NCI-H2196 treated with DMSO at 0.1 percent for 48 hours (cell line): Measurements from ENCODE around the gene ZNF417.
"Not testable (repeated sequence)": the region's sequence is repeated elsewhere in the genome, so short reads cannot be mapped to it uniquely, and the experiment has no call there.

Experiments
- DNase-seq: peaks from one replicate; lab custom pipeline; 2025; ENCODE audit not compliant: unreplicated experiment; lab: John Stamatoyannopoulos, UW

ZNF417 gene

DNA sequence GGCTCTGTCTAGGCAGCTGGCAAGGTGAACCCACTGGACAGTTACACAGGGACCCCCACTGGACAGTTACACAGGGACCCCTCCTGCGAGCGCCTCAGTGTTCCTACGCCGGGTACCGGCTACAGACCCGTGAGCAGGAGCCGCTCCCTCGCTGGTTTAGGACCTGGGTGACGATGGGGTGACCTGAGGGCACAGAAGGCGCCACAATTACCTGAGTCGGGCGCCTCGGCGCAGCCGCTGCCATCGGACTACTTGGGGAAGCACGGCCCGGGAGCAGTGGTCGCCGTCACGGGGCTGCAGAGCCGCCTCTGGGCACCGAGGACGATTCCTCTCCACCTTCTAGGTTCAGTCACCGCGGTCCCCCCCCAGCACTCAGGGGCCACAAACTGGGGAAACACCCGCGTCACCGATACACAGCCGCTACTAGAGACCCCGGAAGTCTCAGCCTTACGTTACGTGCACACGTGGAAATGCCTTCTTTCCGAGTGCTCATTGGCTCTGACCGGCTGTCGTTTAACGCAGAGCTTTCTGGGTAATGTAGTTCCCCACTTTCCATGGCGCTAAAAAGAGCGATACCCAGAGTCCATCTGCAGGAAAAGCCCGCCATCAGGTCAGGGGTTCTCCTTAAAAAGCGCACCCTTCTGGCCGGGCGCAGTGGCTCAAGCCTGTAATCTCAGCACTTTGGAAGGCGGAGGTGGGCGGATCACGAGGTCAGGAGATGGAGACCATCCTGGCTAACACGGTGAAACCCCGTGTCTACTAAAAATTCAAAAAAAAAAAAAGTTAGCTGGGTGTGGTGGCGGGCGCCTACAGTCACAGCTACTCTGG is at the start of gene ZNF417:
ZNF417 (minus strand) TSS at position 425 of the 828 bp plus-strand sequence; CDS start at position 244, 181 bp downstream.
- DNase-seq, result peak; percentile 85

DNA sequence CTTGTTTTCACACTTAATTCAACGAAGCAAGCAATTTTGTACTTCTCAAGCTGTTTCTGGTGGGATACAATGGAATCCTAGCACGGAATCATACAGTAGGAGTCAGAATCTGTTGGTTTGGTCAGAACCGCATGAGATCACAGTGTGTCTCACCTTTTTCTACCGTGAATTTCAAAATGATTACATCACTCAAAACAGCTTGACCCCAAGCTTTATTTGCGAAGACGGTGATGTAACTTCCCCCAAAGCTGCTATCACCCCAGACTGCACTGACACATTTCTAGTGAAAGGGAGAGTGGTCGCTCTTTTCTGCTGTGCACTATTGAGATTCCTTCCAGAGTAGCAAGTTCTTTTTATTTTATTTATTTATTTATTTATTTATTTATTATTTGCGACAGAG is 48.4 kb upstream of the ZNF417 start:
- DNase-seq, result no peak

DNA sequence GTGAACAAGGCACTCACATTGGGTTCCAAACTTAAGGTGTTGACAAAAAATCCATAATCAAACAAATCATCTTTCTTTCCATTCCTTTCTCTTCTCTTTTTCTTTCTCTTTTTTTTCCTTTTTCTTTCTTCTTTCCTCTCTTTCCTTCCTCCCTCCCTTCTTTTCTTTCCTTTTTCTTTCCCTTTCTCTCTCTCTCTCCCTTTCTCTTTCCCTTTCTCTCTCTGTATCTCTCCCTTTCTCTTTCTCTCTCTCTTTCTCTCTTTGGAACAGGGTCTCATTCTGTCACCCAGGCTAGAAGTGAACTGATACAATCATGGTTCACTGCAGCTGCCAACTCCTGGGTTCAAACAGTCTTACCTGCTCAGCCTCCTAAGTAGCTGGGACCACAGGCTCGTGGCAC is 45.4 kb upstream of the ZNF417 start:
- DNase-seq, result no peak

DNA sequence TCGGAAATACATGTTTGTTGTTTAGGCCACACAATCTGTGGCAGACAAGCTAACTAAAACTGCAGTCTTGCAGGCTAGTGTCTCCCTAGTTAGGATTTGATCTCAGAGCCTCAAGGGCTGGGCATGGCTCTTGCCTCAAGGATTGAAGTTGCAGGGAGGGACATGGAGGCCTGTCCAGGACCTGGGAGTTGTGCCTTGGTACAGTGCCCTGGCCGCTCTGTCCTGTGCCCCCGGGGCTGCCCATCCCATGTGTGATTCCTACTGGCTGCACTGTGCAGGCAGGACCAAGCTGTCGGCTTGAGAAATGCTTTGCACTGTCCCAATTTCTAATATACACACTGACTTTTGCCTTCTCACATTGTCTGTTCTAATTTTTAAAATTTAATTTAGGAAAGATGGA is 38.6 kb upstream of the ZNF417 start:
- no peak for DNase-seq

DNA sequence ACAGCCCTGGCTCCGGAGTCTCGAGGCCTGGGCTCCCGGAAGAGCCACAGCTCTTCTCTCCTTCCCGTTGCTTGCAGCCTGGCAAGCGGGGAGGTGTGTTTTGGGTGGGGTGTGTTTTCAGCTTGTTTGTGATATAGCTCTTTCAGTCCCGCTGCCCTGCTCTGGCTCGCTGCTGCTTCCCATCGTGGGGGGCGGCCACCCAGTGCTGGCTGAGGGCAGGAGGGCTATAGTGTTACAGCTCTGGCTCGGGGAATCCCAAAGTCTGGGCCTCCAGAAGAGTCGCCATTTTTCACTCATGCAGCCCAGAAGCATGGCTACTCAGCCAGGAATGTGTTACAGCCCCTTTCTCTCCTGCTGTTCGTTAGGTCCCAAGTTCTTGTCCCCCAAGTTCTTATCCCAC is 33.3 kb upstream of the ZNF417 start:
- DNase-seq, result no peak

DNA sequence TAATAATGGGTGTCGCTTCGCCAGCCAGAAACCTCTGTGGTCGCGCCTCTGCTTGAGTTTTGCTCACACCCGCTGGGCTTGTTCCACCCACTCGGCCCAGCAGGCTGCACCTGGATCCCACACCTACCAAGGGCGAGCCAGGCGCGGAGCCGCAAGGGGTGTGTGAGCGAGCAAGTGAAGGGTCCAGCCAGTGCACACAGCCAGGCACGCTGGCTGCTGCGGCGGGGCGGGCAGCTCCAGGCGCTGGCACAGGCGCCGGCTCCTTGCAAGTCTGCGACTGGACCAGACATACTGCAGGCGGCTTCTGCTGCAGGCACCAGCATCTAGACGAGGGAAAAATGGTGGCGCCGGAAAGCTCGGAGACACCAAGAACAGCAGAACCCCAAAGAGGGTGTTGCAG is 32.9 kb upstream of the ZNF417 start:
- DNase-seq, result no peak

DNA sequence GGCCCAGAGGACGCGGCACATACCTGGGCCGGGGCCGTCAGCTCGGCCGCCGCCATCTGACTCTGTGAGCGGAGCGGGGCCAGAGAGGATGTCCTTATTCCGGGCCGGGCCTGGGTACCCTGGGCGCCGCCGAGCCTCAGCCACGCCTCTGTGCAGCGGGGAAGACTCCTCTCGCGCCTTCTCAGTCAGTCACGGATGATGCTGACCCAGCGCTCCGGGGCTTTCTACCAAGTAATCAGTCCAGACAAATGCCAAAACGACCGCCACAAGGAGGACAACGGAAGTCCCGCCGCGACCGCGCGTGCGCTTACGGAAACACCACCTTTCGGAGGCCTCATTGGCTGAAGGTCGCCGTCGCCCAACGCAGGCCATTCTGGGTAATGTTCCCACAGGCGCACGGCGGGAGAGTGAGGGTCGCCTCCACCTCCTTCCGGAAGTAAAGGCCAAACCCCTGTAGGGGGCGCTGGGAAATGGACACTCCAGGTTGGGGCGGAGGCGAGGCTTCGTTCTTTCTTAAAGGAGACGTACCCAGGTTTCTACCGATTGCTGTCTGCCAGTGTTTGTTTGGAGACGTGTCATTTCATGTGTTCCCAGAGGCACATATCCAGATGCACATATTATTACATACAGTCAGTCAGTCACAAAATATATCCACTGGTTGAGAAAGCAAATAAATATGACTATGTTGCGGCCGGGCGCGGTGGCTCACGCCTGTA is 31.2 kb upstream of the ZNF417 start, which contains the start of gene ZNF256:
ZNF256 (minus strand) TSS at position 288 of the 716 bp plus-strand sequence; CDS start at position 56, 232 bp downstream.
- peak; percentile 87 for DNase-seq

DNA sequence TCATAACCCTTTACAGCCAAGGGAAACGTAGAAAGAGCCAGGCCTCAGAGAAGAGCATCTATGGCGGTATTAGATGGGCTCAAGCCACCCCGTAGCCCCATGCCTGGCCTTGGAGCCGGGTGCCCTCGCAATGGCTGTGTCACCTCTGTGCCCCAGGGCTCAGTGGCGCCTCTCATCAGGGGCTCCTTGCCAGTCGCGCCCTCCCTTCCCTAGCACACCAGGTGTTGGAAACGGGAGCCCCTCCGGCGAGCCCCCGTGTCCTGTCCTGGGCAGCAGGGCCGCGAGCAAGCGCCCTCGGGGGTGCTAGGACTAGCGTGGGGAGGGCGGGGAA is 30.7 kb upstream of the ZNF417 start:
- DNase-seq, result no peak

DNA sequence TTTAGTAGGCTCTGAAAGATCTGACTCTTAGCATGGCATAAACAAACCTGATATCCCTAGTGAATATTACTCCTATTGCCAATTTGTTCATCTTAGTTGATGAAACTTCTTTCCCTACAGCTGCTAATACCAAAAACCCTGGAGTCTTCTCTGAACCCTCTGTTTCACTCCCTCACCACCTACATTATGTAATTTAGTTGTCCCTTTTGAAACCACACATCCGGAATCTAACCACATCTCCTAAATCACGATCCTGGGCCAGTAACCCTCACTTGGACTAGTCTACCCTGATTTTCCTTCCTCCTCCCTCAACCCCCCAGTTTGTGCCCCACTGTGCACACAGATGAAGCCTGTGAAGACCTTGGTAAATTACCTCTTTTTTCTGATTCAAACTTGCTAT is 29.9 kb upstream of the ZNF417 start:
- no peak for DNase-seq

DNA sequence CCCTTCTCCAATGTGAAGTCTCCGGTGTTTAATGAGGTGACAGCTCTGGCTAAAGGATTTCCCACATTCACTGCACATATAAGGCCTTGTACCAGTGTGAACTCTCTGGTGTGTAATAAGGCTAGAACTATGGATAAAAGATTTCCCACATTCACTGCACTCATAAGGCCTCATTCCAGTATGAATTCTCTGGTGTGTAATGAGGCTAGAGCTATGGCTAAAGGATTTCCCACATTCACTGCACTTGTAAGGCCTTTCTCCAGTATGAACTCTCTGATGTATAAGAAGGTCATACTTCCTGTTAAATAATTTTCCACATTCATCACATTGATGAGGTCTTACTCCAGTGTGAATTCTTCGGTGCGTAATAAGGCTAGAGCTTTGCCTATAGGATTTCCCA is 25.2 kb upstream of the ZNF417 start:
- DNase-seq, result no peak

DNA sequence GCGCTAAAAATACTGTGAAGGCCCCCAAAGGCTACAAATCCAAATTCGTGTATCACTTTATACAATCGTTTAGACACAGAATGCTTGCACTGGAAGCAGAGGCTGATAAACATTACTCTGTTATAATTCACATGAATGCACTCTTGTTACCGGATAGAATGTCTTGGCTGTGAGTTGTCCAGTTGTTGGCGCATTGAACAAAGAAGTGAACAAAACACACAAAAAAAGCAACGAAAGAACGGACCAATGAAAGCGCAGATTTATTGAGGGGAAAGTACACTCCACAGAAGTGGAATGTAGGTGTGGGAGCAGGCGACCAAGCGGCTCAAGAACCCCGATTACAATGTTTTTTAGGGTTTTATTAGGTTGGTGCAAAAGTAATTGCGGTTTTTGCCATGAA is 19.3 kb upstream of the ZNF417 start:
- DNase-seq, result no peak

DNA sequence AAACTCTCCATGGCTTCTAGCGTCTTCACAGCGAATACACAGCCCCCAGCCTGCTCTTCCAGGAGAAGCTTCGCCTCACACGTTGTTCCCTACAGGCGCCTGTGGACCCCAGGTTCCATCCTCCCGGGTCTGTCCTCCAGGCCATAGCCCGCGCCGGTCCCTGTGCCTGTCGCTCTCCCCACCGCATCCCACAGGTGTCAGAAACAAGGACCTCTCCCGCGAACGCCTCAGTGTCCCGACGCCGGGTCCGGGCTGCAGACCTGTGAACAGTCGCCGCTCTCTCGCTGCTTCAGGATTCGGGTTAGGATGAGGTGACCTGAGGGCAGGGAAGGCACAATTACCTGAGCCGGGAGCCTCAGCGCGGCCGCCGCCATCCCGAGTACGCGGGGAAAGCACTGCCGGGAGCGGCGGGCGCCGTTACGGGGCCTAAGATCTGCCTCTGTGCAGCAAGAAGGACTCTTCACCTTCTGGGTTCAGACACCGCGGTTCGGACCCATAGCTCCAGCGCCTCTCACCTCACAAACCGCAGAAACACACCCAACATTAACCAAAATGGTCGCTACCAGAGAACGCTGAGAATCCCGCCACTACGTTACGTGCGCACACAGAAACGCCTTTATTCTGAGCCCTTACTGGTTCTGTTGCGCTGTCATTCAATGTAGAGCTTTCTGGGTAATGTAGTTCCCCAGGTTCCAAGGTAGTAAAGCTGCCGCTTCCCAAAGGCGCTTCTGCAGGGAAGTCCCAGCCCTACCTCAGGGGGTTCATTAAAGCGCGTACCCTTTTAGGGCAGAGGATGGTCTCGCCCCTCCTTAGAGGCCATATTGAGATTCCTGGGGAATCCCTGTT is 18.7 kb upstream of the ZNF417 start, which contains the start of gene ZNF418:
ZNF418 (minus strand) TSS at position 583 of the 846 bp plus-strand sequence. CDS start 1,580 bp downstream, outside the sequence.
- no peak for DNase-seq

DNA sequence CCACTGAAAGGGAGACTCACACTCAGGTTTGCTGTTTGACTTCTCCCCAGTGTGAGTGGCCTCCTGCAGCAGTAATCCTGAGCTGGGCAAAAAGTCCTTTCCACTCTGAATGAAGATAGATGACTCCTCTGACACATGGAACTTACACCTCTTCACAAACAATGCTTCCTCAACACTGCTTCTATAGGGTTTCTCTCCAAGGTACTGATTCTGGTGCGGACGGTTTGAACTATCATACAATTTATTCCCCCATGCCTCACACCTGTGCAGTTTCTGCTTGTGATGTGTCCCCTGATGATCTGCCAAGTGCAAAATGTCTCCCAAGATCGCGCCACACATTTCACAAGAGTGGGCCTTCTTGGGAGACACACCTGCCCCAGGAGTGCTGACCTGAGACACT is 11.2 kb upstream of the ZNF417 start:
- no peak for DNase-seq

DNA sequence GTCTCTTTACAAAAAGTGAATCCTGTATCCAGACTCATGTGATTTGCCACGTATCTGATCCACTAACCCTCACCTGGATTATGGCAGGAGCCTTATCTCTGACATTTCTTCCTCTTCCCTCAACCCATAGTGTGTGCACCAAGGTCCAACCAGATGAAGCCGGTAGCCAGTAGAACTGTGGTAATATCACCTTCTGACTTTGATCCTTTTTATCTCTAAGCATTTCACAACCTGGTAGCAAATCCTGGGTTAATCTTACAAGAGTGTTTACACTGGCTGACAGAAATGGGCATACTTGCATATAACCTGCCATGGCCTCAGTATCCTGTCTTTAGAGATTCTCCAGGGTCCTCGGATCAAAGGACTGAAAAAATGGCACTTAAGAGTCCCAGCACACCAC is 1.9 kb downstream of the ZNF417 start:
- no peak for DNase-seq

DNA sequence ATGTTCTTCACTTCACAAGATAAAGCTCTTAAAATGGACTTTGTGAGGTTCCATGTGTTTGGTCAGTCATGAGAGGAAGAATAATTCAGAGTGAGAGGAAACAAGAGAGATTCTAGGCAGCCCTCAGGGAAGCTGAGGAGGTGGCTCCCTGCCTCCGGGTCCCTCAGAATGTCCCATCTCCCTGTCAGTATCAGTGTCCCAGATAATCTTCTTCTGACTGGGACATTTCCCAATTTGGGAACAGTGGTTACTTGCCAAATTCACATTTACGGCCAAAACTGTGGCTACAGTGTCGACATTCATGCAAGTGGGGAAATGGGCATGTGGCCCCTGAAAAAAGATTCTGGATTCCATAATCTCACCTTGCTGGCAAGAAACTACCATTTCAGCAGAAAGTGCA is 9.0 kb downstream of the ZNF417 start:
- no peak for DNase-seq

DNA sequence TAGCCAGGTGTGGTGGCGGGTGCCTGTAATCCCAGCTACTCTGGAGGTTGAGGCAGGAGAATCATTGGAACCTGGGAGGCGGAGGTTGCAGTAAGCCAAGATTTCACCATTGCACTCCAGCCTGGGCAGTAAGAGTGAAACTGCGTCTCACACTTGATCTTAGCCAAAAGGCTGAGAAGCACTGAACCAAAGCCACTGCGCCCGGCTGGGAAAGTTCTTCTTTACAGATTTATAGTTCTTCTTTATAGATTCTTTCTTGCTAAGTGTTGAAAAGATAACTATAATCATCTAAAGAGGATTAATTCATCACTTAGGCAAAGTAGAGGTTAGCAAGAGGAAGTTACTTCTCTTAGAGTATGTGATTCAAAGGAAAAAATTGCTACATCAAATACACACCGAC is 11.1 kb downstream of the ZNF417 start:
- no peak for DNase-seq

DNA sequence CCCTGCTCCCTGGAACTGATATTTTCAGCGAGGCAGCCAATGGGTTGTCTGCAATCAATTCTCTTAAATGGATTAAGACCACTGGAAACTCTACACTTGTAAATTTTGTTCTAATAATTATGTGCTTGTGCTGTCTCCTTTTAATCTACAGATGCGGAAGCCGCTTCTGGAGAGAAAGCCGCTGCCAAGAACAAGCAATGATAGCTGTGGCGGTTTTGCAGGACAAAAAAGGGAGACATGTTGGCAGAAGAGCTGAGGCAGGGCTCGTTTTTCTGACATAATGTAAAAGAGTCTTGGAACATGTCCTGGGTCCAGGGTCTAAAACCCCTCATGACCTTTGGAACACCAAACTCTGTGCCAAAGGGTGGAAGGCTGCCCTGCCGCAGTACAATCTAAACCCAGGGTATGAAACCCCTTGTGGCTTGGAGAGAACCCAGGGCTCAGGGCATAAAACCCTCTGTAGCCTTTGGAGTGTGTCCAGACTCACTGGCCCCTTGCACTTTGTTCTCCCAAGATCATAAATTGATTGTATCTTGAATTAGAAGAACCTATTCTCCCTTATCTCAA is 12.7 kb downstream of the ZNF417 start:
- no peak for DNase-seq

DNA sequence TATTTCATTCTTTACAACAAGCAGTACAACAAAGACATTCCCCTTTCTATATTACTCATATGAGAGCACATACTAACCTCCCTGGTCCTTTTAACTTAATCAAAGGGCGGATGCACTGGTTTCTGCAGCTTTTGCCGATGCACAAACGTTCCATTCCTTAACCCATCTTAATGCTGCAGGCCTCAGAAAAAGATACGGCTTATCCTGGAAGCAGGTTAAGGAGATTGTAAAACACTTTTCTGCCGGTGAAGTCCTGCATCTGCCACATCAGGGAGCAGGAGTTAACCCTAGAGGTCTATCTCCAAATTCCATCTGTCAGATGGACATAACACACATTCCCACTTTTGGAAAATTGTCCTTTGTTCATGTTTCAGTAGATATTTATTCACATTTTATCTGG is 16.1 kb downstream of the ZNF417 start:
- no peak for DNase-seq

DNA sequence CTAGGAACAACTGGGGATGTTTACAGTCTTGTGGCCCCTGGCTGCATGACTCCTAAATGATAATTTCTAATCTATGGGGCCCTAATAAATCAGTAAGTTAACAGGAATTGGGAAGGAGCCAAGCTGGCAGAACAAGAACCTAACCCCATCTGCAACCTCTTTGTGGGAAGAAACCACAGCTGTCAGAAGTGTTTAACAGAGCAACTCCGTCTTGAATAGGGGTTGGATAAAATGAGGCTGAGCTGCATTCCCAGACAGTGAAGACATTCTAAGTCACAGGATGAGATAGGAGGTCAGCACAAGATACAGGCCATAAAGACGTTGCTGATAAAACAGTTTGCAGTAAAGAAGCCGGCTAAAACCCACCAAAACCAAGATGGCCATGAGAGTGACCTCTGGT is 25.7 kb downstream of the ZNF417 start:
- DNase-seq, result not testable (repeated sequence)

DNA sequence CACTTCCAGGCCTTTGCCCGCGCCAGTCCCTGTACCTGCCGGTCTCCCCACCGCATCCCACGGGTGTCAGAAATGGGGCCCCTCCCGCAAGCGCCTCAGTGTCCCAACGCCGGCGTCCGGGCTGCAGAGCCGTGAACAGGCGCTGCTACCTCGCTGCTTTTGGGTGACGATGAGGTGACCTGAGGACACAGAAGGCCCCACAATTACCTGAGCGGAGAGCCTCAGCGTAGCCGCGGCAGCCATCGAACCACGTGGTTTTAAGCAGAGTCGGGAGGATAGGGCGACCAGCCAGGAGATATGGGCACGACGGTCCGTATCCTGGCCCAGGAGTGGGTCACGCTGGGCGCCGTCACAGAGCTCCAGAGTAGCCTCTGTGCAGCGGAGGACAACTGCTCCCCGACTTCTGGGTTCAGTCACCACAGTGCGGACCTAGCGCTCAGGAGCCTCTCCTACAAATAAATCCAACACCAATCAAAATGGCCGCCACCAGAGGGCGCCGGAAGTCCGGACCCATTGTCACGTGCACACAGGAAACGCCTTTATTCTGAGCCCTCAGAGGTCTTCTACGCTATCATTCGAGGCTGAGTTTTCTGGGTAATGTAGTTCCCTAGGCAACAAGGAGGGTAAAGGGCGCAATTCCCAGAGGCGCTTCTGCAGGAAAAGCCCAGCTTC is 27.7 kb downstream of the ZNF417 start, which contains the start of gene ZNF814:
ZNF814 (minus strand) TSS at position 478 of the 672 bp plus-strand sequence; CDS start at position 243, 235 bp downstream.
- DNase-seq, result no peak
